Suprapubic skin (tissue), 3 donors: ENCODE data around the gene KCNC4.

ENCODE experiments used
- POLR2A ChIP-seq, 2 donors: fragments of 450-650 bp; IDR thresholded peaks; one replicate each; pipeline ENCODE4 v1.6.1; 2017; ENCODE audit warnings: antibody characterized with exemption in 2 of 2, mild to moderate bottlenecking in 2 of 2, moderate library complexity in 2 of 2
- TF ChIP-seq, protein P1 (sequence below), 2 donors: fragments of 200-600 bp in 1 of 2; fragments of 450-650 bp in 1 of 2; sonication (generic) in 1 of 2; IDR thresholded peaks; one replicate each; pipeline ENCODE4 v1.5.1; 2016 to 2019; ENCODE audit warnings: antibody characterized with exemption in 2 of 2, mild to moderate bottlenecking in 1 of 2, moderate library complexity in 1 of 2

- TF ChIP-seq, protein P1, sequence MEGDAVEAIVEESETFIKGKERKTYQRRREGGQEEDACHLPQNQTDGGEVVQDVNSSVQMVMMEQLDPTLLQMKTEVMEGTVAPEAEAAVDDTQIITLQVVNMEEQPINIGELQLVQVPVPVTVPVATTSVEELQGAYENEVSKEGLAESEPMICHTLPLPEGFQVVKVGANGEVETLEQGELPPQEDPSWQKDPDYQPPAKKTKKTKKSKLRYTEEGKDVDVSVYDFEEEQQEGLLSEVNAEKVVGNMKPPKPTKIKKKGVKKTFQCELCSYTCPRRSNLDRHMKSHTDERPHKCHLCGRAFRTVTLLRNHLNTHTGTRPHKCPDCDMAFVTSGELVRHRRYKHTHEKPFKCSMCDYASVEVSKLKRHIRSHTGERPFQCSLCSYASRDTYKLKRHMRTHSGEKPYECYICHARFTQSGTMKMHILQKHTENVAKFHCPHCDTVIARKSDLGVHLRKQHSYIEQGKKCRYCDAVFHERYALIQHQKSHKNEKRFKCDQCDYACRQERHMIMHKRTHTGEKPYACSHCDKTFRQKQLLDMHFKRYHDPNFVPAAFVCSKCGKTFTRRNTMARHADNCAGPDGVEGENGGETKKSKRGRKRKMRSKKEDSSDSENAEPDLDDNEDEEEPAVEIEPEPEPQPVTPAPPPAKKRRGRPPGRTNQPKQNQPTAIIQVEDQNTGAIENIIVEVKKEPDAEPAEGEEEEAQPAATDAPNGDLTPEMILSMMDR (IDR thresholded peaks at IDR 0.05): no peak
- no peak for TF ChIP-seq POLR2A (IDR thresholded peaks at IDR 0.05)
Observed at GRCh38 chr1:110228381-110228780, 18.3 kb downstream of the KCNC4 start.
